ENCODE measurements around the gene TBX3.

GRCh38 chr12:114691763-114692185 is 7.8 kb upstream of the TBX3 start:
- TF ChIP-seq CTCF (IDR thresholded peaks at IDR 0.05; ENCODE audit: low read depth, low read length) (no peak), EZH2phosphoT487 (IDR thresholded peaks at IDR 0.05; ENCODE audit: low read depth) (no peak)
